Stimulated activated CD8-positive, alpha-beta memory T cell treated with anti-CD3 and anti-CD28 coated beads, Interleukin-15, amount 100 ng/mL, for 4 hours (primary cell): ENCODE measurements around the gene DEDD2.
"Not testable (repeated sequence)": the region's sequence is repeated elsewhere in the genome, so short reads cannot be mapped to it uniquely, and the experiment has no call there.

Experiments used
- DNase-seq, 2 donors: peaks; one replicate each; pipeline ENCODE4 v3.0.0-alpha.2; 2020; ENCODE audit warnings: low read depth in 2 of 2

DEDD2 gene, protein sequence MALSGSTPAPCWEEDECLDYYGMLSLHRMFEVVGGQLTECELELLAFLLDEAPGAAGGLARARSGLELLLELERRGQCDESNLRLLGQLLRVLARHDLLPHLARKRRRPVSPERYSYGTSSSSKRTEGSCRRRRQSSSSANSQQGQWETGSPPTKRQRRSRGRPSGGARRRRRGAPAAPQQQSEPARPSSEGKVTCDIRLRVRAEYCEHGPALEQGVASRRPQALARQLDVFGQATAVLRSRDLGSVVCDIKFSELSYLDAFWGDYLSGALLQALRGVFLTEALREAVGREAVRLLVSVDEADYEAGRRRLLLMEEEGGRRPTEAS

DNA sequence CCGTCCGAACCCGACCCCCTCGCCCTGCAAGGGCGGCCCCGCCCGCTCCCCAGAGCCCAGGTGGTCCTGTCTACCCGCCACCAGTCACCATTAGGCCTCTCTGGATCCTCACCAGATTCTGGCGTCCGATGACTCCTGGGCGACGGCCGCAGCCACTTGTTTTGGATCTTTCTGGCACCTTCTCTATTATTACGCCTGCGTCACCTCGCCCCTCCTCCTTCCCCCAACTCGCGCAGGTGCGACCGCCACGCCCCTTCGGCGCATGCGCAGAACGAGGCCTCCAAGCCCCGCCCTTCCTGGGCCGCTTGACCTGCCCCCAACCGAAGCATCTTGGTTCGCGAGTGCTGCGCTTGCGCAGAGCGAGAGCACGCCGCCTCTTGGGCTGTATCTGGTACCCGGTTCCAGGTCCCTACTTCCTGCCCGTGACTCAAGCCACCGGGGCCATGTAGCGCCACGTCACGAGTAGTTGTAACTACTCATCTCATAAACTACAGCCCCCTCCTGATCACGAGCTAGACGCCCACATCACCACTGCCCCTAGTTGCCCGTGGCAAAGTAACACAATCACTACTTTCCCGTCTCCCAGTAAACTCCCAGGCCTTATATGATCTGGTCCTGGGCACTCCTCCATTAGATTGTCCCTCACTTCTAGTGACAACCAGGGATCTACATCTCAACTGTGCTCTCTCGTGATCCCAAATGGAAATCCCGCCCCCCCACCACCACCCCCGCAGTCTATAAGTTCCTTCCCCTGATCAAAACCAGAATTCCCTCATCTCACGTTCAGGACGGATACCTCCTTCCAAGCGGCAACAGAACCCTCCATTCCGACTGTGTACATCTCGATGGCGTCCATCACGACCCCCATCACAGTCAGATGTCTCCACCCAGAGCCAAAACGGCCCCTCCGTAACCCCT lies at the start of gene DEDD2:
DEDD2 (minus strand) TSS at position 158 of the 918 bp plus-strand sequence. CDS start 670 bp downstream, outside the sequence.
- peak; percentile 99 to 100 for DNase-seq

DNA sequence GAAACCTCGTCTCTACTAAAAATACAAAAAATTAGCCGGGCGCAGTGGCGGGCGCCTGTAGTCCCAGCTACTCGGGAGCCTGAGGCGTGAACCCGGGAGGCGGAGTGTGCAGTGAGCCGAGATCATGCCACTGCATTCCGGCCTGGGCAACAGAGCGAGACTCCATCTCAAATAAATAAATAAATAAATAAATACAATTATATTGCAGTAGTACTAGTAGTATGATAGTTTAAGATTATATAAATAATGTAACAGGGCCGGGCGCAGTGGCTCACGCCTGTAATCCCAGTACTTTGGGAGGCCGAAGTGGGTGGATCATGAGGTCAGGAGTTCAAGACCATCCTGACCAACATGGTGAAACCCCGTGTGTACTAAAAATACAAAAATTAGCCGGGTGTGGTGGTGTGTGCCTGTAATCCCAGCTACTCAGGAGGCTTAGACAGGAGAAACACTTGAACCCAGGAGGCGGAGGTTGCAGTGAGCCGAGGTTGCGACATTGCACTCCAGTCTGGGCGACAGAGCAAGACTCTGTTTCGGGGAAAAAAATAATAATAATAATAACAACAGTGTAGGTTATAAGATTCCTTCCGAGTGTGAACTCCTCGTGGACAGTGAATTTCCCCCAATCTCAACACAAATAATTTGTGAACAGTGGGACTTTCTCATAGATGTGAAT lies 49.6 kb upstream of the DEDD2 start:
- not testable (repeated sequence) for DNase-seq

DNA sequence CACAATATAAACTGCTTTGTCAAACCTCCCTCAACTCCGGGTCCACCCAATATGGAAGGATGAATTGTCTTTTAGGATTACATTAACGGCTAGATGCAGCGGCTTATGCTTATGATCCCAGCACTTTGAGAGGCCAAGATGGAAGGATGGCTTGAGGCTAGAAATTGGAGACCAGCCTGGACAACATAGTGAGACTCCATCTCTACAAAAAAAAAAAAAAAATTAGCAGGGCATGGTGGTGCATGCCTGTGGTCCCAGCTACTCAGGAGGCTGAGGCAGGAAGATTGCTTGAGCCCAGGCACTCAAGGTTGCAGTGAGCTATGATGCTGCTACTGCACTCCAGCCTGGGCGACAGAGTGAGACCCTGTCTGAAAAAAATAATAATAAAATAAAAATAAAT lies 48.6 kb upstream of the DEDD2 start:
- not testable (repeated sequence) for DNase-seq

DNA sequence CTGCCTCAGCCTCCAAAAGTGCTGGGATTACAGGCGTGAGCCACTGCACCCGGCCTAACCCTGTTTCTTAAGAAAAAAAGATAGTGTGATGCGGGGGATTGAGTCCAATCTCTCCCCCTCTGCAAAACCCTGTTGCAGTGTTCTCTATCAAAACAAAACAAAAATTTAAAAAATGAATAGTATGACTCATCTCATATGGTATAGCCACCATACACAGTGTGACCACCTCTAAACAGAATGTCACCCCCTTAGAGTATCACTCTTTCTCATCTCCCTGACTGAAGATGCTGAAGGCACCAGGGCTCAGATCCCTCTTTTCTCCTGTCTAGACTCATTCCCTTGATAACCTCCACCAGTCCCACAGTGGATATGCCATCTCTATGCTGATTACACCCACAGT lies 44.3 kb upstream of the DEDD2 start:
- DNase-seq: no peak

DNA sequence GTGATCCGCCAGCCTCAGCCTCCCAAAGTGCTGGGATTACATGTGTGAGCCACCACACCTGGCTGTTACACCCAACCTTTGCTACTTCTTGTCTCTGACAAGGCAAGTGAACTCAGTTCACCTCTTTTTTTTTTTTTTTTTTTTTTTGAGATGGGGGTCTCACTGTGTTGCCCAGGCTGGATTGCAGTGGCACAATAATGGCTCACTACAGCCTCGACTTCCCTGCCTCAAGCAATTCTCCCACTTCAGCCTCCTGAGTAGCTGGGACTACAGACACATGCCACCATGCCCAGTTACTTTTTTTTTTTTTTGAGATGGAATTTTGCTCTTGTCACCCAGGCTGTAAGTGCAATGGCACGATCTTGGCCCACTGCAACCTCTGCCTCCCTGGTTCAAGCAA lies 40.4 kb upstream of the DEDD2 start:
- DNase-seq: not testable (repeated sequence)

DNA sequence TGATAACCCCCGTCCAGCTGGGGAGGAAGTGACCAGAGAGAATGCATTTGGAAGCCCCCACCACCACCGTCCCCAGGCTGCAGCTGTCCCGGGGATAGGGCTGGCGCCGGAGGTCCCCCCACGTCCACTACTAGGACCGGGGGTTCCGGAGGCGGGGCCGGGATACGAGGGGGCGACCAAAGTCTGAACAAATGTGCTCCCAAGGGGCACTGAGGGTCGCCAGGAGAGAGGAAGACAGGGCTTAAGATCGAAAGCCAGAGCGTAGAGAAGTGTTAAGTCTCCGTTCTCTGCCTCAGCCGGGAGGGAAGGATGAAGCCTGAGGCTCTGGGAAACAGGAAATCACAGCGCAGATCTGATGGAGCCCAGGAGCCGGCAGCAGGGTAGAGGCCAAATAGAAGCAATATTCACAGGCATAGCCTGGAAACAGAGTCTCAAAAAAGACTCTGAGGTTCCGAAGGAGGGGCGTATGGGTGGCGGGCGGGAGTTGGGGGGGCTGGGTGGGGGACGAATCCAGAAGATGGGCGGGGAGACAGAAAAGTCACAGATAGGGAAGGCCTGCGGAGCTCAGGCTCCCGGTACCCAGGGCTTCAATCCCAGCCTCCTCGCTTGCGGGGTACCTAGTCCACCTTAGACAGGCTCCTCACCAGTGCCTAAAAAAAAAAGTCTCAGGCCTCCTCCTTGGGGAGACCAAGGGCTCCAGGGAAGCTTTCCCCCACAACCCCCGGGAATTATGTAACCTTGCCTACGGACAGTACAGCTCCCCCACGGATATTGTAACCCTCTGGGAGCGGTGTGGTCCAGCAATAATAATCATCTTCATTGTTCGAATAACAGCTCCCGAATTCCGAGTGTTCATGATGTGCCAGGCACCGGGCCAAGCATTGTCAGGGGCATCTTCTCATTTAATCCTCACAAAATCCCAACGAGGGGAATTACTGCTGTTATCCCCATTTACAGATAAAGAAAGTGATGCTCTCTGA lies 38.6 kb upstream of the DEDD2 start:
- DNase-seq: no peak

DNA sequence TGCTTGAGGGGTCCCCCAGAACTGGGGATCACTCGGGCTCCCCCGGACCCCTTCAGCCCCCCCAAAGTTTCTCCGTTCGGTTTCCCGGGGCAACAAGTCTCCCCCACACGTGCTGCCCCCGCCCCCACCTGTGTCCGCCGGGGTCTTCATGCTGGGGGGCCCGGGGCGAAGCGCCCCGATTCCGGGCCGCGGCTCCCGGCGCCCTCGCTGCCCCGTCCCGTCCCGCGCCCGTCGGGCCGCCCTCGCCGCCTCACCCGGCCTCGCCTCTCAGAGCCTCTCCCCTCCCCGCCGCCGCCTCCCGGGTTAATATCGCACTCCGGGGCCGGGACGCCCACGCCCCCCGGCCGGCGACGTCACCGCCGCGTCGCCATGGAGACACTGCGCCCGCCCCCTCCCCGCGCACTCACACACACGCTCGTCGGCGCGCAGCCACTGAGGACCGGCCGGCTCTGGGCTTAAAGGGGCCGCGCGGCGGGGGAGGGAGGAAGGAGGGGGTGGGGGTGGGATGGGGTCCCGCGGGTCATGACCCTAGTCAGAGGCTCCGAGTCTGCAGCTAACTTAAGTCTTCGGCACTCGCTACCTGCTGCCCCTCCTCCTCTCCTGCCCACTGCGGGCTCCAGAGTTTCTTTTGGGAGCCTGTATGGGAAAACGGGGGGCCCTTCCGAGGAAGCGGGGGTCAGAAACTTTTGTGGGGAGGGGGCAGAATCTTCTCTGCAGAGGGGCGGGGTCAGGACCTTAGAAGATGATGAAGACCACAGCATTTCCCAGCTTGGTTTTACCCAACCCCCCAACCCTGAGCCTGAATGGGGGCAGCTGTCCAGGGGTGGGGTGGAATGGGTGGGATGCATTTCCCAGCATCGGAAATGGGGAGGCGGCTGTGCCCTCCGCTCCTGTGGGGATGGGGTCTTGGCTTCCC lies 37.6 kb upstream of the DEDD2 start, which contains the start of gene ERF:
ERF (minus strand) TSS at position 279 of the 916 bp plus-strand sequence; CDS start at position 150, 129 bp downstream.
- DNase-seq: peak; percentile 83 to 90

DNA sequence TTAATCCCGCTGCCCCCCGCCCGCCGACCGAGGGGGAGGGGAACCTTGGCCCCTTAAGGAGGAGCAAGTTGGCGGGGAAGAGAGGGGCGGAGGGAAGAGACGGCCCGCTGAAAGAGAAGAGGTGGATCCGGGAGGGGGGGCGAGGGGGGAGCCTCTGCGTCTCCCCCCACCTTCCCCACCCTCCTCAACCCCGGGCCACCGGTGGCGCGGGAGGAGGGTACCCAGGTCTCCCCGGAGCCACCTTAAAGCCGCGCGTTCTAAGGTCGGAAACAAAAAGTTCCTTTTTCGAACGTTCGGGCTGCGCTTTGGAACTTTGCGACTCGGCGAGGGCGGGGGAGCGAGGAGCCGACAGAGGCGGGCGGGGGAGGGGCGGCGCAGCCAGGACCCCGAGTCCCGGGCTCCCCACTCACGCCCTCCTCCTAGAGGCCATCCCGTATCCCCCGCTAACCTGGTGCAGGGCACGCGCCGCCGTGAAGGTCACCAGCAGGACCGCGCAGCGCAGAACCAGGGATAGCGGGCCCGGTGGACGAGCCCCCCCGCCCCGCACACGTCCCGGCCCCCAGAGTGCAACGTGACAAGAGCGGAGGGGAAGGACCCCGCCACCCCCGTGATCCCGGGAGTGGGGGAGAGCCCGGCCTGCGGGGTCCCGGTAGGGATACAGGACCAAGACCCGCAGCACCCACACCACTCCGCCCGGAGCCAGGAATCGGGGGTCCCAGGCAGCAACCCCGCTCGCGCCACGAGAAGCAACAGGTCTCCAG lies 36.8 kb upstream of the DEDD2 start:
- peak; percentile 62 to 69 for DNase-seq

DNA sequence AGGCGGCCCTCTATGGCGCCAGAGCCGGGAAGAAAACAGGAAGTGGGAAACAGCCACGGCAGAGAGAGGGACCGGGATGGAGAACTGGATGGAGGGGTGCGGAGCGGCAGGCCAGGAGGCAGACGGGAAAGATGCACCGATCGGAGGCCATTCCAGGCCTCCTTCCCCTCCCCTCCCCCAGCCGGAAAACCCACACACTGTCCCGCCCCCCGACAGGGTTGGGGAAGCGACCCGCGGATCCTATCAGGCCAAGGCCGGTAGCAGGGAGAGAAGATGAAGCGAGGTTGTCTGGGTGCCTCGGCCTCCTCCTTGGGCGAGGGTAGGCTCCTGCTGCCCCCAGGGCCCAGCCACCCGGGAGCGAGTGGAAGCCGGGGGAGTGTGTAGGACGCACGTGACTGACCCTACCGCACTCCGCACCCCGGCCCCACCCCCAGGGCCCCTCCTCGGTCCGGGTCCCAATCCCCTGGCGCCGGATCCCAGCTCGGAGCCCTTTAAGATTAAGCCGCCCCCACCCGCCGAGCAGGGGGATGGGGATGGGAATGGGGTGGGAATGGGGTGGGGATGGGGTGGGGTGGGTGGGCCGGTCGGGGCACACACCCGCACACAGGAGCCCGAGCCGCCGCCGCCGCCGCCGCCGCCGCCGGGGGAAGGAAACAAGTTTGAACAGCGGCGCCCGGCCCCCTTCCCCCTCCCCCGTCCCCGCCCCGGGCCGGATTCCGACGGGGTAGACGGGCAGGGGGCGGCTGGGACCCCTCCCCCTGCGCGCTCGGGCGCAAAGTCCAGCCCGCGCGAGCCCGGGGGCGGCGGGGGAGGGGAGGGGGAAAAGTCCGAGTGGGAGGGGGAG lies 36.0 kb upstream of the DEDD2 start:
- peak in 1 of 2 donors; percentile 45 for DNase-seq

DNA sequence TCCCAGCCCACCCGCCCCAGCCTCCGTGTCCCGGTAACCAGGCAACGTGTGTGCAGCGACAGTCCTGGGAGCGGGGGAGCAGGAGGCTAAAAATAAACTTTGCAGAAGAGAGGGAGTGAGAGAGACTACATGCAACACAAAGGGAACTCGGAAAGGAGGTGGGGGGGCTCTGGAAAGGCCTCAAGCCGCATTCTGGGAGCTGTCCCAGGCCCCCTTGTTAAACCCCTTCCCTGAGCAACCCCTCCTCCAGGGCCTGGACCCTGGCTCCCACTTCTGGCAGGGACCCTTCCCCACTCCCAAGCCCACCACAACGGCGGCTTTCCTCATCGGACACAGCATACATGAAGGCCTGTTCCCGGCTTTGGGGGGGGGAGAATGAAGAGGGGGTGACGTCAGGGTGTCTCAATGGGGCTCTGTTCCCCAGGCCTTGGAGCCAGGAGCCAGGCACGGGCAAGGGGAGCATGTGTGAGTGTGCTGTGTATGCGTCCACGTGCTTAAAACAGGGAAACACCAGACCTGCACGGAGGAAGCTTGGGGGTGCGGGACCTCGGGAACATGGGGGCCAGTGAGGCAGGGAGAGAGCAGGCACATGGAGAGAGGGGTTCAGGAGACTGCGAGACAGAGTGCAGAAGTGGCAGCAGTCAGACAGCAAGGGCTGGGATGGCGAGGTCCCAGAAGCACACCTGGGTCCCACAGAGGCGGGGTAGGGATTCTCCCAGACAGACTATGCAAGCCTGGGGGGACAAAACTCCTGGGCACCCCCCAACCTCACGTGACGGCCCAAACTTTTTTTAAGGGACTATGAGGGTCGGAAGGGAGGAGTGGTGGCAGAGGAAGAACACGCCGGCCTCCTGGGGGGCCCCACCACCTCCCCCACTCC lies 35.1 kb upstream of the DEDD2 start:
- DNase-seq: no peak

DNA sequence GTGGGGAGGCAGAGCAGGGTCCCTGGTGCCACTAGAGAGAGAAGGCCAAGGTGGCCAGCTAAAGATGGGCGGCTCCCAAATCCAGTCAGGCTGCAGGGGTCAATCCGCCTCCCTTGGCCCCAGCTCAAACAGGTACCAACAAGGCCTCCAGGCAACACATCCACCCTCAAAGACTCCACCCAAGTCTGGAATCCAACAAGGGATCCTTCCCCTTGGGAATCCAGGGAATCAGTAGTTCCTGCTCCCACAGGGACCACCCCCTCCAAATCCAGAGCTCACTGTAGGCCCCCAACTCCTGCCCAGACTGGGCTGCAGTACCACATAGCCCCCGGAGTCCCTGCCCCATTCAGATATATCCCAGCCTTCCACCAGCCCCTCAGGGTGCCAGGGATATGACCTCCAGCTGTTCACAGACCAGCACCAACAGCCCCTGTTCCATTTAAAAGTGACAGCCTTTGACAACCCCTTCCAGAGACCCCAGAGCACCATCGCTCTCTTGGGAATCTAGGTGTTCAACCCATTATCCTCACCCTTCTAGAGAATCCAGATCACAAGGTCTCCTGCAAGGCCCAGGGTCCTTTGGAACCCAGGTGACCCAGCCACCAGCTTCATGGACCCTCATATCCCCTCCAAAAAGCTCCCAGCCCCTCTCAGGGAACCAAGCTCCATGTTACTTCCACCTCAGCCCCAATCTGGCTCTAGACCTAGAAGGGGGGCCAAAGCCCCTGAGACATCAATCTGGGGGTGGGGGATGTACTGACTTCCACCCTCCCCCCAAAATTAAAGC lies 34.3 kb upstream of the DEDD2 start:
- no peak for DNase-seq

DNA sequence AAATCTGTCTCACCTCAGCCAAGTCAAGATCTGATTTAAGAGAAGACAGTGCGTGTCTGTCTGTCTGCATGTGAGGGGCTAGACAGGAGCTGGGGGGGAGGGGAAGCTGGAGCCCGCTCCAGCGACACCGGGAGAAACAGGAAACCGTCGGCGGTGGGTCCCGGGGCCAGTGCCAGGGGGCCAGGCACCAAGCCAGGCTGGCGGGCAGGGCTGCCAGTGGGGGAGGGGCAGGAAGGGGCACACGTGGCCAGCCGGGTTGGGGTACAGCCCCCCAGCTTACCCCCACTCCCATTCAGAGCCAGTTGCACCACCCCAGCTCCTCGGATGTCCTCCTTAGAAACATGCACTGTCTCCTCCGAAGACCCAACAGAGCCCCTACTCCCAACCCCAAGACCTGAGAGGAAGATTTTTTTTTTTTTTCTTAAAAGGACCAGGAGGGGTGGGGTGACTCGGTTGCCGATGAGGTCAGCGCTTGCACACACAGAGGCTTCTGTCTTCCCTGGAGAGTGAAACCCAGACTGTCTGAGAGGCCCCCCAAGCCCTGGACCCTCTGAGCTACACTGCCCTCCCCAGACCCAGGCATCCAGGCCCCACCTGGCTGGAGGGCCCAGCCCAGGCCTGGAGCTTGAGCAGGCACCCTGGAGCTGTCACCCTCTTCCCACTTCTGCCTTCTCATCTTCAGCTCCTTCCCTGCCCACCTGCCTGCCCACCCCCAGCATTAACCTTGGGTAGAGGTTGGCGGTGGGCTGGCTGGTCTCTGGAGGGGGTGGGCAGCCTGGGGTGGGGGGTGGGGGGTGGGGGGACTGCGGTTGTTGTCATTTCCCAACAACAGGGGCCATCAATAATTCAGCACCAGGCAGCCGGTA lies 33.4 kb upstream of the DEDD2 start:
- DNase-seq: no peak

DNA sequence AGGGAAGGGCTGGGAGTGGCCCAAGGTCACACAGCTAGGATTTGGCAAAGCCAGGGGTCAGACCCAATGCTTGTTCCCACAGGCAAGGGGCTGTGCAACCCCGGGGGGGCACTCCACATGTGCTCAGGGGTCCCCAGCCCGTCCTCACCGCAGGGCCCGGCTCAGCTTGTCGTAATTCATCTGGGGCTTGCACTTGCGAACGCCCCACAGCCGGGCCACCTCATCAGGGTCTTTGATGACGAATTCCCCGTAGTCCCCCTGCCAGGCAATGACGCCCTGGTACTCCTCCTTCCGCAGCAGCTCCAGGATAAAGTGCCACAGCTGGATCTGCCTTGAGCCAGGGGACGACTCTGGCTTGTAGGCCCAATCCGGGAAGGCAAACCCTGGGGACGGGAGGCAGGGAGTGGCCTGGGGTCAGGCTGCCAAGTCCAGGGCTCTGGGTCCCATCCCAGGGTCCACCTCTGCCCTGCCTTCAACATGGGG lies 32.7 kb upstream of the DEDD2 start:
- DNase-seq: no peak

DNA sequence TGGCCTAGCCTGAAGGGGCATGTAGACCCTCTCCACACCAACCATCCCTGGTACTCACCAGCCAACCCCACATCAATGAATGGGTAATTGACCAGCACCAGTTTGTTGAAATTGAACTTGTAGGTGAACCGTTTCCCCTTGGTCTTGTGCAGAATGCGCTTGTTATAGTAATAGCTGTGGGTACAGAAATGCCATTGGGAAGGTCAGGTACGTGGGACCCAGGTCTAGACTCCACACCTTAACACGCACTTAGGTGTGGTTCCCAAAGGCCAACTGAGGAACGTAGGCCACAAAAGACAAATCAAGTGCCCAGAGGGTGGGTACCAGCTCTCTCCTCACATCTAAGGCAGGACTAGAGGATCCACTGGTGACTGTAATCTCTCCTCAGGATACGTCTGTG lies 32.3 kb upstream of the DEDD2 start:
- DNase-seq: no peak

DNA sequence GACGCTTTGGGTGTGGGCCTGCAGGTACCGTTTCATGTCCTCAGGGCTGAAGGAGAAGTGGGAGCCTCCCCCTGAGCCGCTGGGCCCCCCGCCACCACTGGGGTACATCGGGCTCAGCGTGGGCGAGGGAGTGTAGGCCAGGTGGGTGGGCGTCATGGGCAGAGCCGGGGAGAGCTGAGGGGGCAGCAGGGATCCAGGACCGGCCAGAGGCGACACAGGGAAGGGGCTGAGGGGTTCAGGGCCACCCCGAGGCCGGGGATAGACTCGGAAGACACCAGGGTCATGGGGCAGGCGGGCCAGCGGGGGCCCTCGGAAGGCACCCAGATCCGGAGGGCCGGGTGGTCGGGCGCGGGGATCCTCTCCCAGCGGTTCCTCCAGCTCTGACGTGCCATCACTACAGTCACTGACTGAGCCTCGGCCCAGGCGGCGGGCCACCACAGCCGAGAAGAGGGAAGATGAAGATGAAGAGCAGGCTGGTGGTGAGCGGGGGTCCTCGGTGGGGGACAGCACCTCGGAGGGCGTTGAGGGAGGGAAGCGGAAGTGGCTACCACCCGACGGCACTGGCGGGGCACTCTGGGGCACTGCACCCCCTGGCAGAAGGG lies 31.8 kb upstream of the DEDD2 start:
- DNase-seq: no peak
